GM18867 (cell line): ENCODE results near the gene SLC26A1.
"Not testable (repeated sequence)": the region's sequence is repeated elsewhere in the genome, so short reads cannot be mapped to it uniquely, and the experiment has no call there.

ENCODE experiments used
- ATAC-seq: cut with Tn5 transposase; IDR thresholded peaks from one replicate; pipeline ENCODE4 v1.9.1; 2021; ENCODE audit warnings: mild to moderate bottlenecking, moderate library complexity; ENCODE audit not compliant: unreplicated experiment

The SLC26A1 gene

DNA sequence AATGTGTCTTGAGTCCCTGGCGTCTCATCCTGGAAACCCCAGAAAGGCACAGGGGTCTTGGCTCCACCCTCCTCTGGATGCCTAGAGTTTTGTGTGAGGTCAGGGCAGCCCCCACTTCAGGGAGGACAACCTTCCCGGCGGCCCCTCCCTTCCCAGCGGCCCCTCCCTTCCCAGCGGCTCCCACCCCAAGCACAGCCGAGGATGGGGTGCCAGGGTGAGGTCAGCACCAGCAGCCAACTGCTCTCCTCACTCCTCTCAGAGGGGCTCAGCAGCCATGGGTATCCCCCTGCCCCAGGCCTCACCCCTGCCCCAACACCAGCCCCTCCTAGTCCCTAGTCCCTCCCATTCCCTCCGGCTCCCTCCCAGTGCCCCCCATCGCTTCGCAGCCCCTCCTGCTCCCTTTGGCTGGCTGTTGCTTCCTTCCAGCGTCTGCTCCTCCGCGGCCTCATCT lies 37.2 kb downstream of the SLC26A1 start:
- ATAC-seq, result no peak

DNA sequence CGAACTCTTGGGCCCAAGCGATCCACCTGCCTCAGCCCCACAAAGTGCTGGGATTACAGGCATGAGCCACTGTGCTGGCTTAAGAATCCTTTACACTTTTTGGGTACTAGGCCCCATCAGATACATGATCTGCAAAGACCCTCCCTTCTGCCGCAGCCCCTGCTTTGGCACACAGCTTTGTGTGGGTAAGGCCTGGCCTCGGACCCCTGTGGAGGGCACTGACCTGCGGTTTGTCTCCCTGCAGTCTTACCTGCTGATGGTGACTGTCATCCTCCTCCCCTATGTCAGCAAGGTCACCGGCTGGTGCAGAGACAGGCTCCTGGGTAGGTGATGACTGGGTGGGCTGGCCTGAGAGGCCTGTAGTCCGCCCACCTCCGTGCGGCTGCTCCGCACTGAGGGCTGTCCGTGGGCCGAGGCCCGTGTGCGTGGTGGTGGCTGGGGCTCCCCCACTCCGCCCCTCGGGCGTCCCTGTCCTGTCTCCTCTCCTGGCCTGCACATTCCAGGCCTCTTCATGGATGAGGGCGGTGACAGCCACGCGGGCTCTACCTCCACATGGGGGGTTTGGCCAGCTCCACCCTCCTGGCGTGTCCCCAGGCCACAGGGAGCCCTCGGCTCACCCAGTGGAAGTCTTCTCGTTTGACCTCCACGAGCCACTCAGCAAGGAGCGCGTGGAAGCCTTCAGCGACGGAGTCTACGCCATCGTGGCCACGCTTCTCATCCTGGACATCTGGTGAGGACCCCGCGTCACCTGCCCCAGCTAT lies 37.9 kb downstream of the SLC26A1 start:
- ATAC-seq, result no peak

DNA sequence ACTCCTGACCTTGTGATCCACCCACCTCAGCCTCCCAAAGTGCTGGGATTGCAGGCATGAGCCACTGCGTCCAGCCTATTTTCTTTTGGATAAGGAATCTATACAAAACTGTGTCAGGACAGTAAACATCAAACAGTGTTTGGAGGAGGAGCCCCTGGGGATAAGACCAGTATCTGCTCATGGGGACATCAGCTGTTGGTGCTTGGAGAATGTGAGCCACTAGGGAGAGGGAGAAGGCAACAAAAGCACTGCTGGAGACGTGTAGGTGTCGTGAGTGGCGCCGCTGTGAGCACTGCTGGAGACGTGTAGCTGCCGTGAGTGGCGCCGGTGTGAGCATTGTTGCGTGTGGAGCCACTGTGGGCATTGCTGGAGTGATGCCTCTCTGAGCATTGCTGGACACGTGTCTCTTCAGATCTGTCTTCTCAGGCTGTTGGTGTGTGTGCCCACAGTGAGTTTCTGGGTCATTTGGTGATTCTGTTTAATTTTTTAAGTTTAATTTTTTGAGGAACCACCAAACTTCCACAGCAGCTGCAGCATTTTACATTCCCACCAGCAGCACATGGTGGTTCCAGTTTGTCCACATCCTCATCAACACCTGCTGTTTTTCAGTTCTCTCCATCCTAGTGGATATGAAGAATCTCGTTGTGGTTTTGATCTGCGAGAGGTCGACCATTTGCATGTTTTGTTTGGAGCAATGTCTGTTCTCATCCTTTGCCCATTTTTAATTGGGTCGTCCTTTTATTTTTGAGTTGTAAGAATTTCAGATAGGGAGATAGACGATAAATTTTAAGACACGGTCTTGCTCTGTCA lies 38.8 kb downstream of the SLC26A1 start:
- ATAC-seq, result no peak

DNA sequence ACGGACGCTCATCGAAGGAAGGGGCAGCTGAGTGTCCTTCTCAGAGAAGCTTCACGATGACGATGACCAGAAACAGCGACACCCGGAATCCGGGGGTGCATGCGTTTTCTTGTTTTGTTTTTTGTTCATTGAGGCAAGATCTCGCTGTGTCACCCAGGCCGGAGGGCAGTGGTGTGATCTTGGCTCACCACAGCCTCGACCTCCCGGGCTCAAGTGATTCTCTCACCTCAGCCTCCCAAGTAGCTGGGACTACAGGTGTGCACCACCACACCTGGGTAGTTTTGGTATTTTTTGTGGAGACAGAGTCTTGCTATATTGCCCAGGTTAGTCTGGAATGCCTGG lies 39.7 kb downstream of the SLC26A1 start:
- ATAC-seq, result no peak

DNA sequence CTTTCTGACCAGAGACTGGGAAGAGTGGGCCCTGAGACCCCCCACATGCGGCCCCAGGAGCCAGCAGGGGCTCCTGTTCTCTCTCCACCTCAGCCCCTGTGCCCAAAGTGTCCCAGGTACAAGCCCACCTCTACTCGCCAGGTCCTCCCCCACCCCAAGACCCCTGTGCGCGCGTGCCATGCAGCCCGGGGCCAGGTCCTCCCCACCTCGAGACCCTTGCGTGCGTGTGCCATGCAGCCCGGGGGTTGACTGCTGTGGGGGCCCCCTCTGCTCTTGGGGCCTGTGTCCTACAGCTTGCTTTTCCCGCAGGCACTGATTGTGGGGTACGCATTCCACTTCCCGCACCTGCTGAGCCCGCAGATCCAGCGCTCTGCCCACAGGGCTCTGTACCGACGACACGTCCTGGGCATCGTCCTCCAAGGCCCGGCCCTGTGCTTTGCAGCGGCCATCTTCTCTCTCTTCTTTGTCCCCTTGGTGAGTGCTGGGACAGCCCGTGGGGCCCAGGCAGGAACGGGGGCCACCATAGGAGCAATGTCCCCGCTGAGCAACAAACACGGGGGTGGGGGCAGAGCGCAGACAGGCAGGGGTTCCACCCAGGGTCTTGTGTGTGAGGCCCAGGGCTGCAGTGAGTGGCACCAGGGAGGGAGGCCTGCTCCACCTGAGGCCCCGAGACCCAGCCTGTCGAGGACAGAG lies 40.2 kb downstream of the SLC26A1 start:
- ATAC-seq, result no peak

DNA sequence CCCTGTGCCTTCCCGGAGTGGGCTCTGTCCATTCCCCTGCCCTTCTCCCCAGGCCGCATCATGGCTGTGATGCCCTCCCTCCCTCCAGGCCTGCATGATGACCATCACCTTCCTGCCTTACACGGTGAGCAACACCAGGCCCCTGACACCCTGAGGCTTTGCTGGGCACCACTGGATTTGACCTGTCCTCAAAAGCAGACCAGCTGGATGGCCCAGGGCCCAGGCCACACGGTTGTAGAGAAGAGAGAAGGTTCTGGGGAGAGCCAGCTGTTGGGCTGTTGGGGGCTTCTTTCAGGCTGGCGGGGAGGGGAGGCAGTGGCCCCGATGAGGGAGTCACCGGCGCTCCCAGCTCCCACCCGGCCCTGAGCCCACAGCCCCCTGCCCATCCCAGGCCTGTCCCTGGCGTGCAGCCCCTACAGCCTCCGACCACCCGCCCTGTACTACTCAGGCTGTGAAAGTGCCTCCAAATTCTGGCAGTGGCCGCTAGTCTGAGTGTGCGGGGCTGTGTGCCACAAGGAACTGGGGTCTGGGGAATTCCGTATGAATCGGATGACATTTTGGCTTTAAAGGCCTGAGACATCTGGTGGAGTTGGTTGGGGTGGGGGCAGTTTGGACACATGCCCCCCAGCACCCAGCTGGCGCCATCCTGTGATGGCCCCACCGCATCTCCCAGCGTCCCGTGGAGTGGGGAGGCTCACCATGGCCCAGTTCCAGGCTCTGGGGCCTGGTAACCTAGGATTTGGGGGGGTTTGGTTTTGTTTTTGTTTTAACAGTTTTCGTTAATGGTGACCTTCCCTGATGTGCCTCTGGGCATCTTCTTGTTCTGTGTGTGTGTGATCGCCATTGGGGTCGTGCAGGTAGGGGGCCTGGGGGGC lies 41.4 kb downstream of the SLC26A1 start:
- ATAC-seq, result no peak

DNA sequence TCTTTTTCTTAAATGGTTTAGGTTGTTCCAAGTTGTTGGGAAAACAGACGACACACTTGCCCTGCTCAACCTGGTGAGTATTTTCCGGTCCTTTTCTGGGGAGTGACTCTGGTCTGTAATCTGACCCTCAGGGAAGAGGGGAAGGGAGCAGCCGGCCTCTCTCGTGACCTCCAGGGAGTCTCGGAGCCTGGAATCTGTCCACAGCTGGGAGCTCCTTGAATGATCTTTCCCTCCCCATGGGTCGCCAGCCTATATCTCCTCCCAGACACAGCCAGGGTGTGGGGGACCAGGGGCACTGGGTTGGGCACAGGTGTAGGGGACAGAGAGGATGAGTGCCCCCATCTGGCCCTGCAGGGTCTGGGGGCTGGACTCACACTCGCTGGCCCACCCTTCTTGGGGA lies 42.0 kb downstream of the SLC26A1 start:
- ATAC-seq, result no peak

DNA sequence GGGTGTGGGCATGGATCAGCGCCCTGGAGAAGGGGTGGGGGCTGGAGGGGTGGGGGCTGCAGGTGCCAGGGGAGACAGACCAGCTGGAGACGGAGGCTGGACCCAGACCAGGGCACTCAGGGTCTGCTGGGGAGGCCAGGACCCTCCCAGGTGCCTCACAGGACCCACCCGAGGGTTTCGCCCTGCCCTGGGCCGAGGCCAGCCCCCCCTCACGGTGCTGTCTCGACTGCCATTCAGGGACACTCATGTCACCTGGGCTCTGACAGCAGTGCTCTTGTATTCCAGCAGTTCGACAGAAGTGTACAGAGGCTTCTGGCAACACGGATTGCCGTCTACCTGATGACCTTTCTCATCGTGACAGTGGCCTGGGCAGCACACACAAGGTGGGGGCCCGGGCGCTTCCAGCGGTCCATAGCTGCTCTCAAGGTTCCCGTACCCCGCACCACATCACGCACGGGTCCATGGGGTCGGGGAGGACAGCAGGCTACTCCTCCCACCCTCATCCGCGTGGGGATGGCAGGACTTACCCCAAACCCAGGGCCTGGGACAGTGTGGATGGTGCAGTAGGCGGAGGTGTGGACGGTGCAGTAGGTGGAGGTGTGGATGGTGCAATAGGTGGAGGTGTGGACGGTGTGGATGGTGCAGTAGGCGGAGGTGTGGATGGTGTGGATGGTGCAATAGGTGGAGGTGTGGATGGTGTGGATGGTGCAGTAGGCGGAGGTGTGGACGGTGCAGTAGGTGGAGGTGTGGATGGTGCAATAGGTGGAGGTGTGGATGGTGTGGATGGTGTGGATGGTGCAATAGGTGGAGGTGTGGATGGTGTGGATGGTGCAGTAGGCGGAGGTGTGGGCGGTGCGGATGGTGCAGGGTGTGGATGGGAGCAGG lies 42.8 kb downstream of the SLC26A1 start:
- ATAC-seq, result no peak

DNA sequence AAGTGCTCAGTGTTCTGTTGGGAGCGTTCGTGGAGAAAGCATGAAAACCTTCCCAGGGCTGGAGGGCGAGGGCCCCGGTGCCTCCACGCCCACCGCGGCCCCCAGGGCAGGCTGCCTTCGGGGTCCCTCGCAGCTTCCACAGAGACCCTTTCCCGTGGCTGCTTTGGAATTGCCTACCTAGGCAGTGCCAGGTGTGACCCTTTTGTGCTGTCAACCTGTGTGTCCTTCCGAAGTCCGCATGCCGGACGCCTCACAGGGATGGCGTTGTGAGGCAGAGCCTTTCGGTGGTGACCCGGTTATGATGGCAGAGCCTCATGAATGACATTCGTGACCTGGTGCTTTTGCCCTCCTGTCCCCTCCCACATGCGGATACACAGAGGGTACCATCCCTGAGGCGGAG lies 43.5 kb downstream of the SLC26A1 start:
- no peak for ATAC-seq

DNA sequence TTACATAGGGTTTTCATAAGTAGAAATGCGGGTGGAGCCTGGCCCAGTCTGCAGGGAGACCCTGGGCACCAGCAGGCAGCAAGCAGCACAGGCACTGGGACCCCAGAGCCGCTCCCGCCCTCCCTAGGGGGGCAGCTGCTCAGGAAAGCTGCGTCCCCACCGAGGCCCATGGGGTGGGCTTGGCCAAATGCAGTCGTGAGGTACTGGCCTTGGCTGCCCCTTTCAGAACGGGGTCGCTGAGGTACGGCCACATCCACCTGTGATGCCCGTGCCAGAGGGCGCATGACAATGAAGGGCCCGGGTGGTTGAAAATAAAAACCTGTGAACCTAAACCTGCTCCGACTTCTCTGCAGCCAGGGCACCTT lies 44.3 kb downstream of the SLC26A1 start:
- ATAC-seq, result no peak

DNA sequence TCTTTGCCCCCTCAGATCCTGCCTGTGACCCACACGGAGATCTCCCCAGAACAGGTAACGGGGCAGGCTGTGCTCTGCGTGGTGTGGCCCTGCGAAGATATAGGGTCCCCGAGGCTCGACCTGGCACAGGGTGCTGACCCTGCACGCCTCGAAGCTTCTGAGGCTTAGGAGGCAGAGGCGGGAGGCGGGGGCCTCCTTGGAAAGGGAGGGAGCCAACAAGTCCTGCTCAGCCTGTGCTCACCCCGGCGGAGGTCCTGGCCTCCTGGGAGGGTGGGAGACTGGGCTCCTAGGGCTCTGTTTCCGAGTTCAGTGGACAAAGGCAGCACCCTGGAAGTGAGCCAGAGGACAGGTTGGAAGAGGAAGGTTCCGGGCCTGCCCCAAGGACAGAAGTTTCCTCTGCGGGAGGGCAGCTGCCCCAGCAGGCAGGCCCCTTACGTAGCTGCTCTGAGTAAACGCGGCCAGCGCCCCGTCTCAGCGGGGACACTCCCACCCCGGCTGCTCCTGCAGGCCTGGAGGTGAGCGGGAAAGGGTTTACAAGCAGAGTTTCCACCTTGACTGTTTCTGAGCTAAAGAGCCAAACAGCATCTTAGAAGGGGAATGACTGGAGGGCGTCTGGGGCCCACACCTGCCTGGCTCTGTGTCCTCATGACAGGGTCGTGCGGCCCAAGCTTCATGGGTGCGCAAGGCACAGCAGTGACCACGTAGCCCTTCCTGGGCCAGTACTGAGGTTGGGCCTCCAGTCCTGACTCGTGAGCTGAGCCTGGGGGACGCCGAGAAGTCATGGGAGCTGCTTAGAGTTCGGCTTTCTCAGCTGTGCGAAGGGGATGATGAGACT lies 44.9 kb downstream of the SLC26A1 start:
- ATAC-seq, result no peak

DNA sequence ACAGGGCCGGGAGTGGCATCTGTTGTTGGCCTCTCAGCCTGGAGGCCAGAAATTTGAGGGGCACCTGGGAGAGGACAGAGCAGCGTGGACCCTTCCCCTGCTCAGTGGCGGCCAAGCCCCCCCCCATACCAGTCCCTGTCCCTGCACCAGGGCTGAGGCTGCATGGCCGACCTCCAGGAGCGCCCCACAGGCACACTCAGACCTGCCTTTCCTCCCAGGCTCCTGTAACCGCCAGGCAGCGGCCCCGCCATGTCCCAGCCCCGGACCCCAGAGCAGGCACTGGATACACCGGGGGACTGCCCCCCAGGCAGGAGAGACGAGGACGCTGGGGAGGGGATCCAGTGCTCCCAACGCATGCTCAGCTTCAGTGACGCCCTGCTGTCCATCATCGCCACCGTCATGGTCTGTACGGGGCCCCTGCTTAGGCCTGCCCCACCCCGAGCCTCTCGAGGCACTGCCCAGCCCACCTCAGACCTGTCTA lies 45.7 kb downstream of the SLC26A1 start:
- ATAC-seq, result no peak

DNA sequence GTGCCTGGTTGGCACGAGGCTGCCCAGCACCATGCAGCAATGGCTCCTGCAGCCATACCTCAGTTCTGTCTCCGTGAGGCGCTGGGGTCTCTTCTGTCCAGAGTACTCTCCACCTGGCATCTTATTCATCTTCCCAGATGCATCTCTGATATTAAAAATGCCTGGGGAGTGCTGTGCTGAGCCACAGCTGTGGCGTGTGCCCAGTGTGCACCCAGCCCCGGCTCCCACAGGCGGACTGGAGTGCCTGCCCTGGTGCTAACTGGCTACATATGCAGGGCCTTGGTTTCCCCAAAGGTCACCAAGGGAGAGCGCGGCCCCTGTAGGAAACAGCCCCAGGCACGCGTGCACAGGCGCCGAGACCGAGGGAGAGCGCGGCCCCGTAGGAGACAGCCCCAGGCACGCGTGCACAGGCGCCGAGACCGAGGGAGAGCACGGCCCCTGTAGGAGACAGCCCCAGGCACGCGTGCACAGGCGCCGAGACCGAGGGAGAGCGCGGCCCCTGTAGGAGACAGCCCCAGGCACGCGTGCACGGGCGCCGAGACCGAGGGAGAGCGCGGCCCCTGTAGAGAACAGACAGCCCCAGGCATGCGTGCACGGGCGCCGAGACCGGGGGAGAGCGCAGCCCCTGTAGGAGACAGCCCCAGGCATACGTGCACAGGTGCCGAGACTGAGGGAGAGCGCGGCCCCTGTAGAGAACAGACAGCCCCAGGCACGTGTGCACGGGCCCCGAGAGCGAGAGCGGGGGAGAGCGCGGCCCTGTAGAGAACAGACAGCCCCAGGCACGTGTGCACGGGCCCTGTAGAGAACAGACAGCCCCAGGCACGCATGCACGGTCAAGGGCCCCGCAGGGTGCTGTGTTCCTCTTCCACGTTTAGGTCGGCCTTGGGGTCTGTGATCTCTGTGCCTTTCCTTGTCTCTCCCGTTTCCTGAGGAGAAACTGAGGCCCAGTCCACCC lies 46.4 kb downstream of the SLC26A1 start:
- no peak for ATAC-seq

DNA sequence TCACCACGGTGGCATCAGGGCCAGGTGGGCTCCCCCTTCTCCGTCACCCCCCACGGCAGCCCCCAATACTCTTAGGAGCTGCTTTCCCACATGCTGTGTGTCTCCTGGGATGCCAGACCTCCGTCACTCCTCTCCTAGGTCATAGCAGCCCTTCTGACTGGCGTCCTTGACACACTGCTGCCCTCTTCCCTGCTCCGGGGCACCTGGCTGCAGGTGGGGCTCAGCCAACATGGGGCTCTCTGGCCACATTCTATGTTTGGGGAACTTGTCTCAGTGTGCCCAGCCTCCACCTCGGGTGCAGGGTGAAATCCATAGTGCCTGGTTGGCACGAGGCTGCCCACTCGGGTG lies 47.1 kb downstream of the SLC26A1 start:
- ATAC-seq, result no peak

DNA sequence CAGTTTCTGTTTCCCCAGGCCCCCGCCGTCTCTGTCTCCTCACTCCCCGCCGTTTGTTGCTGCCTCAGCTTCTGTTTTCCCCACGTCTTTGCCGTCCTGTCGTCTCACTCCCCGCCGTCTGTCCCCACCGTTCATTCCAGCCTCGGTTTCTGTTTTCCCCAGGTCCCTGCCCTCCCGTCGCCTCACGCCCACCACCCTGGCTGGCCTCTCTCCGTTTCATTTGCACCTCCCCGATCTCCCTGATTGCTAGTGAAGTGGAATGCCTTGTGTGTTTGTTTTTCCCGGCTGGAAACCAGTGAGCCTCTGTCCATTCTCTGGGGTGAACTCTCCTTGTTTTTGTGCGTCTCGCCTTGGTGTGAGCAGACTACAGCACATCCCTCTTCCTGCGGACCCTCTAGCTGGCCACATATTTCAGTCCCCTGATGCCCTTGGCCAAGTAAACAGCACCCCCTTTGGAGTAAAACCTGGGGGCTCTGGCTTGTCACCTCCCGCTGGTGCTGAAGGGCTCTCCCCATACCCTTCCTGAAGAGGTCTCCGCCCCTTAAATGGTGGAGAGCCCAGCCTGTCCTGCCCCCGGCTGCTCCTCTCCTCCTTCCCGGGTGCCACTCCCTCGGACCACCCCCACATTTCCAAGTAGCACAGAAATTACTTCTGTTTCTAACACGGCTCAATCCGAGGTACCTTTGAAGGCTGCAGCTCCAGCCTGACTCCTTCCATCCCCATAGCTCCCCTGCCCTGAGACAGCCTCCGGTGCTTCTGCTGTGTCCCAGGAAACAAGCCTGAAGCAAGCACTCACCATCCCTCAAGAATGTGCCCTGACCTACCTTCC lies 47.7 kb downstream of the SLC26A1 start:
- ATAC-seq, result no peak

DNA sequence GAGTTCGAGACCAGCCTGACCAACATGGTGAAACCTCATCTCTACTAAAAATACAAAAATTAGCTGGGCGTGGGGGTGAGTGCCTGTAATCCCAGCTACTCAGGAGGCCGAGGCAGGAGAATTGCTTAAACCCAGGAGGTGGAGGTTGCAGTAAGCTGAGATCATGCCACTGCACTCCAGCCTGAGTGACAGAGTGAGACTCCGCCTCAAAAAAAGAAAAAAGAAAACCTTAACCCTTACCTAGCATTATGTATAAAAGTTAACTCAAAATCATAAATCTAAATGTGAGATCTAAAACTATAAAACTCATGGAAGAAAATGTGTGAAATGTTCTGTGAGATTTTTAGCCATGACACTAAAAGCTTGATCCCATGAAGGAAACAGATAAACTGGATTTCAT lies 53.7 kb downstream of the SLC26A1 start:
- ATAC-seq, result not testable (repeated sequence)
